Measurements from ENCODE around the gene DNAH11. TPM values are rescaled to one million over a fixed set of nuclear protein-coding genes. Genes with fewer than 3 reads are reported as not detected.

DNAH11 gene
- total and polyA plus RNA-seq, 2 of the 8 experiments (the other 6 are each of a cell fraction or from before 2014, with no cell fraction given), result 1.8 to 4.9 TPM

DNA sequence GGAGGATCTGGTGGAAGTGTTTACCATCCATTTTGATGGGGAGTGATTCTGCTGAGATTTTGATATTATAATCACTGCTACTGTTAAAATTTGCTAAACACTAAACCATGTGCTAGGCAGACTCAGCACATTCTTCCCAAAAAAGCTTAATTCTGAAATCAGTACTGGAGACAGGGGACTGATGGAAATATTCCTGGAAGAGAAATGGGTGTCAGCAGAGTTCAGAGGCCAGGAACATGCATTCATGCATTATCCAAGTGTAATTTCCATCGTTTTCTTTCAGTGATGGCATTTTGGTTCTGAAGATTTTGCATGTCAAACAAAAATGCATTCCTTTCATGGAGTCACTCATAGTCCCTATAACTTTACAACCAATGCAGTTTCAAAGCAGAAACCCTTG lies 323.9 kb downstream of the DNAH11 start:
- Histone ChIP-seq H3K56ac (replicated peaks; ENCODE audit: insufficient read length, low read depth, low read length) (no peak overlapping the region), H4K20me1 (replicated peaks in 1 of 2; ENCODE audit: control insufficient read depth in 1 of 2, insufficient read depth in 2 of 2, low read length in 2 of 2) (no peaks in the 10 kb centered on the region), H2AK5ac (ENCODE audit: low read depth, low read length) (no peak overlapping the region), H4K5ac (ENCODE audit: insufficient read length, low read depth, low read length) (peak overlapping the region; percentile 55), H3K4ac (replicated peaks; ENCODE audit: insufficient read length, low read depth, low read length) (no peak overlapping the region), H3K27ac (ENCODE audit: low read depth, low read length) (peak overlapping the region; percentile 54; the same call in 1 of the 2 replicates), H4K8ac (ENCODE audit: extremely low read depth, insufficient read depth, low read length) (no peak overlapping the region), H3K18ac (ENCODE audit: extremely low read depth, low read length) (peak overlapping the region; percentile 63; the same call in 1 of the 2 replicates), H3K9ac (replicated peaks in 1 of 4; ENCODE audit: extremely low read depth in 1 of 4, low read depth in 3 of 4, low read length in 3 of 4) (no peak overlapping the region), H2BK5ac (ENCODE audit: low read depth, low read length) (no peak overlapping the region; the same call in 1 of the 2 replicates), H3K4me2 (ENCODE audit: insufficient read depth in 1 of 2, low read depth in 2 of 2, low read length in 2 of 2) (peak overlapping the region; percentile 30 to 35; a peak in 3 of 4 replicates), H3K79me2 (ENCODE audit: control insufficient read depth in 1 of 2, insufficient read depth in 2 of 2, low read length in 2 of 2) (no peaks in the 10 kb centered on the region), H3K27me3 (replicated peaks in 1 of 4; ENCODE audit: control insufficient read depth in 3 of 4, extremely low read depth in 1 of 4, insufficient read depth in 3 of 4, low read length in 3 of 4) (no peaks in the 10 kb centered on the region), H3K4me1 (replicated peaks in 1 of 4; ENCODE audit: control insufficient read depth in 3 of 4, insufficient read depth in 4 of 4, low read length in 3 of 4) (peaks cover 5 to 35% (median 21%) of the 10 kb centered on the region in 4 experiments), H3K23me2 (ENCODE audit: low read depth, low read length) (no peaks in the 10 kb centered on the region), H4K91ac (replicated peaks; ENCODE audit: insufficient read length, low read length) (peak overlapping the region; percentile 12), H3K9me3 (ENCODE audit: insufficient read depth in 2 of 2, low read depth in 1 of 2, low read length in 1 of 2) (no peaks in the 10 kb centered on the region), H2BK120ac (replicated peaks; ENCODE audit: low read depth, low read length) (no peak overlapping the region), H3K79me1 (ENCODE audit: low read depth, low read length) (no peaks in the 10 kb centered on the region), H2BK20ac (ENCODE audit: low read length) (no peak overlapping the region), H3K4me3 (ENCODE audit: extremely low read depth in 1 of 4, insufficient read depth in 2 of 4, low read depth in 3 of 4, low read length in 4 of 4) (no peak overlapping the region), H2BK12ac (ENCODE audit: low read depth, low read length) (no peak overlapping the region), H3K36me3 (ENCODE audit: control insufficient read depth in 2 of 4, insufficient read depth in 4 of 4, low read length in 3 of 4) (no peaks in the 10 kb centered on the region), H2BK15ac (ENCODE audit: low read length) (no peak overlapping the region), H3K14ac (ENCODE audit: insufficient read length) (no peak overlapping the region), H3K23ac (ENCODE audit: insufficient read length) (no peak overlapping the region), H2AFZ (ENCODE audit: low read length) (no peak overlapping the region)
- ChIA-PET CTCF (ENCODE audit: partially characterized antibody) (no interaction called here), POLR2A (ENCODE audit: partially characterized antibody) (no interaction called here)
- DNase-seq (ENCODE audit: low read depth in 1 of 2, low spot score in 2 of 2) (no peak), FAIRE-seq (no peak)
- 60% methylated on average over 1 of the region's 1 CpG; no CpG with 5 or more reads in 1 of the 2 experiments for WGBS, 2 experiments (ENCODE audit: extremely low coverage in 1 of 2, insufficient coverage in 1 of 2, insufficient read length in 1 of 2, insufficient replicate concordance in 2 of 2, low coverage in 1 of 2, low lambda C conversion rate in 2 of 2, missing lambda C conversion rate in 1 of 2)
- no peak for TF ChIP-seq RXRA (IDR thresholded peaks at IDR 0.05; ENCODE audit: insufficient read depth, low read depth, low read length)
- no peak for TF ChIP-seq BCL11A (IDR thresholded peaks at IDR 0.05; ENCODE audit: low read depth in 2 of 2, low read length in 2 of 2)
- TF ChIP-seq CHD1 (IDR thresholded peaks at IDR 0.05; ENCODE audit: low read depth, low read length), result no peak
- no peak for TF ChIP-seq TAF7 (optimal IDR thresholded peaks at IDR 0.05; ENCODE audit: borderline replicate concordance, low read depth, low read length)
- no peak for TF ChIP-seq GTF2F1 (IDR thresholded peaks at IDR 0.05; ENCODE audit: borderline replicate concordance, low read depth, low read length)
- TF ChIP-seq CHD2 (IDR thresholded peaks at IDR 0.05; ENCODE audit: low read length), result no peak
- TF ChIP-seq TBP (IDR thresholded peaks at IDR 0.05; ENCODE audit: low read depth, low read length), result no peak
- TF ChIP-seq PHF8 (conservative IDR thresholded peaks at IDR 0.05; ENCODE audit: low read depth, low read length), result no peak
- TF ChIP-seq KDM1A (IDR thresholded peaks at IDR 0.05; ENCODE audit: borderline replicate concordance, low read length), result no peak
- TF ChIP-seq EZH2 (IDR thresholded peaks at IDR 0.05; ENCODE audit: low read depth, low read length, severe bottlenecking), result no peak
- TF ChIP-seq KDM4A (IDR thresholded peaks at IDR 0.05; ENCODE audit: low read depth, low read length, severe bottlenecking), result no peak
- TF ChIP-seq, protein P1, sequence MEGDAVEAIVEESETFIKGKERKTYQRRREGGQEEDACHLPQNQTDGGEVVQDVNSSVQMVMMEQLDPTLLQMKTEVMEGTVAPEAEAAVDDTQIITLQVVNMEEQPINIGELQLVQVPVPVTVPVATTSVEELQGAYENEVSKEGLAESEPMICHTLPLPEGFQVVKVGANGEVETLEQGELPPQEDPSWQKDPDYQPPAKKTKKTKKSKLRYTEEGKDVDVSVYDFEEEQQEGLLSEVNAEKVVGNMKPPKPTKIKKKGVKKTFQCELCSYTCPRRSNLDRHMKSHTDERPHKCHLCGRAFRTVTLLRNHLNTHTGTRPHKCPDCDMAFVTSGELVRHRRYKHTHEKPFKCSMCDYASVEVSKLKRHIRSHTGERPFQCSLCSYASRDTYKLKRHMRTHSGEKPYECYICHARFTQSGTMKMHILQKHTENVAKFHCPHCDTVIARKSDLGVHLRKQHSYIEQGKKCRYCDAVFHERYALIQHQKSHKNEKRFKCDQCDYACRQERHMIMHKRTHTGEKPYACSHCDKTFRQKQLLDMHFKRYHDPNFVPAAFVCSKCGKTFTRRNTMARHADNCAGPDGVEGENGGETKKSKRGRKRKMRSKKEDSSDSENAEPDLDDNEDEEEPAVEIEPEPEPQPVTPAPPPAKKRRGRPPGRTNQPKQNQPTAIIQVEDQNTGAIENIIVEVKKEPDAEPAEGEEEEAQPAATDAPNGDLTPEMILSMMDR (IDR thresholded peaks at IDR 0.05; ENCODE audit: control extremely low read depth in 1 of 3, insufficient read depth in 1 of 3, low read depth in 1 of 3, low read length in 3 of 3), result no peak
